ENCODE measurements around the gene SPON1.
A peak's percentile ranks its signal among the peaks of the same experiment; 100 is the strongest.
"Not testable (repeated sequence)": the region's sequence is repeated elsewhere in the genome, so short reads cannot be mapped to it uniquely, and the experiment has no call there.

The SPON1 gene

GRCh38 chr11:14269692-14270573, 307.4 kb downstream of the SPON1 start:
- no peak for TF ChIP-seq CTCF (IDR thresholded peaks at IDR 0.05; ENCODE audit: insufficient read depth, low read depth, low read length, missing control alignments)
- no peak overlapping the region for H3K4me3 ChIP-seq (ENCODE audit: low read length)
- no peak for DNase-seq (ENCODE audit: low read depth)

GRCh38 chr11:14270690-14271542, 308.4 kb downstream of the SPON1 start:
- no peak for DNase-seq (ENCODE audit: low read depth)
- TF ChIP-seq CTCF (IDR thresholded peaks at IDR 0.05; ENCODE audit: insufficient read depth, low read depth, low read length, missing control alignments): no peak
- no peak overlapping the region for H3K4me3 ChIP-seq (ENCODE audit: low read length)

- H3K4me3 ChIP-seq (ENCODE audit: low read length): no peak overlapping the region
- no peak for DNase-seq (ENCODE audit: low read depth)
- no peak for TF ChIP-seq CTCF (IDR thresholded peaks at IDR 0.05; ENCODE audit: insufficient read depth, low read depth, low read length, missing control alignments)
These were observed 311.4 kb downstream of the SPON1 start for GRCh38 chr11:14273895-14274294.

- no peak for DNase-seq (ENCODE audit: low read depth)
- H3K4me3 ChIP-seq (ENCODE audit: low read length): no peak overlapping the region
- no peak for TF ChIP-seq CTCF (IDR thresholded peaks at IDR 0.05; ENCODE audit: insufficient read depth, low read depth, low read length, missing control alignments)
These were observed 312.6 kb downstream of the SPON1 start for GRCh38 chr11:14275076-14275475.

GRCh38 chr11:14278869-14279268, 316.3 kb downstream of the SPON1 start:
- not testable (repeated sequence) for DNase-seq (ENCODE audit: low read depth); H3K4me3 ChIP-seq (ENCODE audit: low read length)

- H3K4me3 ChIP-seq (ENCODE audit: low read length): no peak overlapping the region
- peak; percentile 51 for DNase-seq (ENCODE audit: low read depth)
- TF ChIP-seq CTCF (IDR thresholded peaks at IDR 0.05; ENCODE audit: insufficient read depth, low read depth, low read length, missing control alignments): no peak
These were observed 325.8 kb downstream of the SPON1 start for GRCh38 chr11:14288189-14288935.

- no peak overlapping the region for H3K4me3 ChIP-seq (ENCODE audit: low read length)
- no peak for TF ChIP-seq CTCF (IDR thresholded peaks at IDR 0.05; ENCODE audit: insufficient read depth, low read depth, low read length, missing control alignments)
- DNase-seq (ENCODE audit: low read depth): no peak
These were observed 327.9 kb downstream of the SPON1 start for GRCh38 chr11:14290422-14290821.

Data from epithelial cell of esophagus (primary cell).